Psoas muscle (tissue), 8 donors: Measurements from ENCODE around the gene SASH1. TPM values are rescaled to one million over a fixed set of nuclear protein-coding genes. Genes with fewer than 3 reads are reported as not detected.

ENCODE experiments used
- ATAC-seq, 4 donors: fragments of 200-7000 bp; cut with Tn5 transposase; one replicate each; pipeline ENCODE4 v1.9.1; 2020; ENCODE audit warnings: moderate library complexity in 3 of 4, mild to moderate bottlenecking in 2 of 4
- DNase-seq, 2 donors: peaks; one replicate each; pipeline ENCODE4 v3.0.0-alpha.2; 2020
- H3K27ac ChIP-seq: fragments of 200-600 bp; one replicate; pipeline ENCODE4 v1.8.0; 2022
- H3K27me3 ChIP-seq, 3 donors: fragments of 200-600 bp in 1 of 3; one replicate each; pipeline versions ENCODE4 v1.6.1 to v1.8.0; 2013 to 2022; ENCODE audit warnings: low read length in 2 of 3, mild to moderate bottlenecking in 2 of 3, moderate library complexity in 1 of 3; ENCODE audit not compliant: insufficient read depth in 3 of 3
- H3K36me3 ChIP-seq, 2 donors: fragments of 200-600 bp in 1 of 2; one replicate each; pipeline versions ENCODE4 v1.6.1 to v1.8.0; 2013 to 2022; ENCODE audit warnings: low read depth in 1 of 2, mild to moderate bottlenecking in 1 of 2, moderate library complexity in 1 of 2; ENCODE audit not compliant: insufficient read depth in 1 of 2
- H3K4me1 ChIP-seq: fragments of 200-600 bp; one replicate; pipeline ENCODE4 v1.8.0; 2022
- H3K4me3 ChIP-seq: fragments of 200-600 bp; one replicate; pipeline ENCODE4 v1.8.0; 2022; ENCODE audit warnings: mild to moderate bottlenecking
- H3K9me3 ChIP-seq: fragments of 200-600 bp; one replicate; pipeline ENCODE4 v1.8.0; 2022
- CTCF ChIP-seq: fragments of 200-600 bp; IDR thresholded peaks from one replicate; pipeline ENCODE4 v1.8.0; 2022; ENCODE audit warnings: antibody characterized with exemption
- WGBS, 3 donors: extraction: QIAGEN DNeasy Blood & Tissue Kit; methylation state at CpG; one replicate each; pipeline versions ENCODE4 v1.1.6 to v1.1.7; 2013; 5-methylcytosine and 5-hydroxymethylcytosine counted together
- intact Hi-C, 2 donors: fragments of 100-400 bp; cut with DNase I; formaldehyde crosslinking; loops; one replicate each; pipeline versions ENCODE4 v1.11.0 to v1.14.2; 2022
- polyA plus RNA-seq, 3 donors: library from polyadenylated mRNA; stranded (reverse); fragments of 200-250 nt; gene quantifications; one replicate each; pipeline ENCODE4 v1.2.3, GENCODE V29; 2013
- total RNA-seq, 4 donors: library from RNA; stranded (reverse); fragmentation: NEBNext Ultra II Directional in 2 of 4; extraction: Animal tissue kit (Norgen Biotek cat#: 25700) in 2 of 4; gene quantifications; one replicate each; pipeline versions ENCODE4 v1.2.1 to v1.2.4, GENCODE V29; 2021 to 2023
- donor health status: healthy with polysubstance abuse.
- donor health status: DM: no; HTN: no; CAD: no; lungs with moderate emphysema.
- donor health status: Bipolar disorder and iron deficiency.
- donor health status: healthy.
- donor health status: DM: yes; HTN: yes; CAD: no.
- donor health status: DM: no; HTN: no; CAD: no.
- donor health status: DM: no; HTN: no; CAD: no.
- donor health status: DM: yes; HTN: yes; CAD: no.

Gene SASH1
- total and polyA plus RNA-seq, 7 donors = 5.0 to 26.1 (median 13.0) TPM

- no peak overlapping the region for H3K4me3 ChIP-seq
- H3K27ac ChIP-seq = no peak overlapping the region
- DNase-seq = no peak
- intact Hi-C loops = no loop called here
- no peaks in the 10 kb centered on the region for H3K27me3 ChIP-seq
- no peak for TF ChIP-seq CTCF
- H3K4me1 ChIP-seq = no peaks in the 10 kb centered on the region
- no peaks in the 10 kb centered on the region for H3K9me3 ChIP-seq
- ATAC-seq = no peak
- no peaks in the 10 kb centered on the region for H3K36me3 ChIP-seq
- WGBS, 3 donors = 65 to 71% (median 69%) methylated on average over 9 of the region's 9 CpGs
Measured at GRCh38 chr6:148423601-148424270, 81.1 kb downstream of the SASH1 start.

GRCh38 chr6:148425443-148425842 is 82.8 kb downstream of the SASH1 start:
- Histone ChIP-seq H3K4me1 (no peaks in the 10 kb centered on the region), H3K27me3 (no peaks in the 10 kb centered on the region), H3K27ac (no peak overlapping the region), H3K4me3 (no peak overlapping the region), H3K36me3 (no peaks in the 10 kb centered on the region), H3K9me3 (no peaks in the 10 kb centered on the region)
- intact Hi-C loops = no loop called here
- WGBS, 3 donors = 75 to 94% (median 80%) methylated on average over 2 of the region's 2 CpGs
- ATAC-seq = no peak
- no peak for DNase-seq
- TF ChIP-seq CTCF = no peak

GRCh38 chr6:148426317-148426977 is 83.8 kb downstream of the SASH1 start:
- Histone ChIP-seq H3K36me3 (no peaks in the 10 kb centered on the region), H3K27ac (no peak overlapping the region), H3K27me3 (no peaks in the 10 kb centered on the region), H3K4me1 (peaks cover 6% of the 10 kb centered on the region), H3K4me3 (no peak overlapping the region), H3K9me3 (no peaks in the 10 kb centered on the region)
- intact Hi-C loops = no loop called here
- TF ChIP-seq CTCF = no peak
- 64 to 75% (median 65%) methylated on average over 9 of the region's 9 CpGs for WGBS, 3 donors
- ATAC-seq = no peak
- DNase-seq = no peak

- Histone ChIP-seq H3K27ac (no peak overlapping the region), H3K4me1 (peaks cover 8% of the 10 kb centered on the region), H3K36me3 (no peaks in the 10 kb centered on the region), H3K27me3 (no peaks in the 10 kb centered on the region), H3K9me3 (no peaks in the 10 kb centered on the region), H3K4me3 (no peak overlapping the region)
- ATAC-seq (no peak), DNase-seq (no peak)
- 63 to 64% (median 63%) methylated on average over 2 of the region's 2 CpGs for WGBS, 3 donors
- intact Hi-C loops = no loop called here
- TF ChIP-seq CTCF = no peak
Measured at GRCh38 chr6:148427333-148427732, 84.7 kb downstream of the SASH1 start.
